ENCODE measurements around the gene MATN3.

The MATN3 gene

GRCh38 chr2:19949071-19949470, 63.4 kb downstream of the MATN3 start:
- Mint-ChIP-seq H3K4me1 (no peaks in the 10 kb centered on the region), H3K4me3 (no peak overlapping the region)
- DNase-seq, result no peak

GRCh38 chr2:19947184-19947940, 65.1 kb downstream of the MATN3 start:
- DNase-seq, result no peak
- no peaks in the 10 kb centered on the region for H3K4me1 Mint-ChIP-seq
- no peak for TF ChIP-seq CTCF (IDR thresholded peaks at IDR 0.05)
- H3K27ac Mint-ChIP-seq, result peak overlapping the region; percentile 88
- H3K36me3 Mint-ChIP-seq (ENCODE audit: low read depth), result peaks cover 25% of the 10 kb centered on the region
- H3K4me3 Mint-ChIP-seq, result no peak overlapping the region
- H3K27me3 Mint-ChIP-seq (ENCODE audit: low read depth, poor library complexity), result no peaks in the 10 kb centered on the region
- H3K9me3 Mint-ChIP-seq, result no peaks in the 10 kb centered on the region

More at GRCh38 chr2:19949071-19949470, 63.4 kb downstream of the MATN3 start:
- Mint-ChIP-seq H3K36me3 (ENCODE audit: low read depth) (peaks cover 38% of the 10 kb centered on the region), H3K27me3 (ENCODE audit: low read depth, poor library complexity) (no peaks in the 10 kb centered on the region), H3K9me3 (no peaks in the 10 kb centered on the region), H3K27ac (no peak overlapping the region)
- TF ChIP-seq CTCF (IDR thresholded peaks at IDR 0.05), result no peak

GRCh38 chr2:19944205-19944845, 68.1 kb downstream of the MATN3 start:
- Mint-ChIP-seq H3K4me3 (no peak overlapping the region), H3K4me1 (no peaks in the 10 kb centered on the region), H3K9me3 (no peaks in the 10 kb centered on the region), H3K36me3 (ENCODE audit: low read depth) (peaks cover 16% of the 10 kb centered on the region), H3K27me3 (ENCODE audit: low read depth, poor library complexity) (no peaks in the 10 kb centered on the region), H3K27ac (peak overlapping the region; percentile 18)
- no peak for DNase-seq
- TF ChIP-seq CTCF (IDR thresholded peaks at IDR 0.05), result no peak

GRCh38 chr2:19943189-19943588, 69.3 kb downstream of the MATN3 start:
- Mint-ChIP-seq H3K4me3 (no peak overlapping the region), H3K9me3 (no peaks in the 10 kb centered on the region), H3K4me1 (no peaks in the 10 kb centered on the region), H3K27ac (no peak overlapping the region), H3K36me3 (ENCODE audit: low read depth) (peaks cover 15% of the 10 kb centered on the region), H3K27me3 (ENCODE audit: low read depth, poor library complexity) (no peaks in the 10 kb centered on the region)
- no peak for TF ChIP-seq CTCF (IDR thresholded peaks at IDR 0.05)
- DNase-seq, result no peak

- Mint-ChIP-seq H3K27ac (no peak overlapping the region), H3K4me1 (no peaks in the 10 kb centered on the region), H3K9me3 (no peaks in the 10 kb centered on the region), H3K36me3 (ENCODE audit: low read depth) (peaks cover 22% of the 10 kb centered on the region), H3K27me3 (ENCODE audit: low read depth, poor library complexity) (no peaks in the 10 kb centered on the region), H3K4me3 (no peak overlapping the region)
- TF ChIP-seq CTCF (IDR thresholded peaks at IDR 0.05), result no peak
- DNase-seq, result no peak
These were observed 70.3 kb downstream of the MATN3 start for GRCh38 chr2:19942199-19942598.
